ENCODE data around the gene SPINK13. TPM values are rescaled to one million over a fixed set of nuclear protein-coding genes. Genes with fewer than 3 reads are reported as not detected.

Gene SPINK13
- total and polyA plus RNA-seq, 2 of the 8 experiments (the other 6 are each of a cell fraction or from before 2014, with no cell fraction given): not detected

DNA sequence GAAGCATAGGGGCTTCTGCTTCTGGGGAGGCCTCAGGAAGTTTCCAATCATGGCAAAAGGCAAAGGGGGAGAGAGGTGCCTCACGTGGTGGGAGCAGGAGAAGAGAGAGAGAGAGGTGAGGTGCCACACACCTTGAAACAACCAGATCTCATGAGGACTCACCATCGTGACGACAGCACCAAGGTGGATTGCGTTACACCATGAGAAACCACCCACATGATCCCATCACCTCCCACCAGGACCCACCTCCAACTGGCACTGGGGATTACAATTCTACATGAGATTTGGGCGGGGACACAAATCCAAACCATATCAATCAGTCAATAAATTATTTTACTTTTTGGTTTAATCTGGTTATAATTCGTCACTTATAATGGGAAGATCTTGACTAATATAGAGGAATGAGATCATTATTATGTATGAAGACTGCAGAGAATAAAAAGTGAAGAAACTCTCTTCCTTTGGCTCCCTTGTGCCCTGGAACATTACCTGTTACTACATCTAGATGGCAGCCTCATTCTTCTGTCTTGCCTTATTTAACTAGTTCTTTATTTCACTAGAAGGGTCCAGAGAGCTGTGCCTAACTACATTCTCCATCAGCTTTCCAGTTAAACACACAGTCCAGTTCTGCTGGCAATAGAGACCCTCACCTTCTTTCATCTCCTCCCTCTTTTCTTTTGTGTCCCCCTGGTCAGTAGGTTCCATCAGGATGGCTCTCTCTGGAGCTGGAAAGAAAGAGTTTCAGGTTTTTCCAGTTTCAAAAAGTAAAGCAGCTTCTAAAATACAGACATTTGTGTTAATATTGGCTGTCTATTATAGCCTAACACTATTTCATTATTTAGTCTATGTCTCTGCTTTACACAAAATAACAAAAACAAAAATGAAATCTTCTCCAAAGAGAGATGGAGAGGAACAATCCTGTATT is 21.9 kb downstream of the SPINK13 start (continued):
- TF ChIP-seq CTCF (IDR thresholded peaks at IDR 0.05; ENCODE audit: control extremely low read depth in 1 of 3, insufficient read depth in 1 of 3, low read depth in 1 of 3, low read length in 3 of 3) (peak in 2 of 3 experiments; percentile 45 to 57; a peak in 2 of 4 replicates), YY1 (IDR thresholded peaks at IDR 0.05; ENCODE audit: low read depth, low read length) (no peak), BACH1 (IDR thresholded peaks at IDR 0.05; ENCODE audit: low read length) (no peak), SUZ12 (IDR thresholded peaks at IDR 0.05; ENCODE audit: low read length) (no peak)
